Astrocyte (in vitro differentiated cells and primary cell): ENCODE results near the gene PDE8A.

Experiments used
- CTCF ChIP-seq: IDR thresholded peaks from 2 replicates; pipeline ENCODE4 v1.5.1; 2011; ENCODE audit warnings: low read depth, mild to moderate bottlenecking, inconsistent platforms, low read length, moderate library complexity; ENCODE audit not compliant: insufficient read depth
- EZH2 ChIP-seq: IDR thresholded peaks from 2 replicates; pipeline ENCODE4 v1.6.1; 2012; ENCODE audit warnings: mild to moderate bottlenecking, low read length, inconsistent platforms; ENCODE audit not compliant: insufficient read depth

GRCh38 chr15:85154061-85154460, 172.4 kb downstream of the PDE8A start:
- TF ChIP-seq CTCF, result no peak
- no peak for TF ChIP-seq EZH2
